Activated CD8-positive, alpha-beta memory T cell treated with anti-CD3 and anti-CD28 coated beads, Interleukin-2, amount 50 U/mL, for 24 hours (primary cell): ENCODE results near the gene VGF.
A peak's percentile ranks its signal among the peaks of the same experiment; 100 is the strongest.

Experiments
- DNase-seq: peaks from one replicate; pipeline ENCODE4 v3.0.0-alpha.2; 2020; ENCODE audit errors: extremely low read depth

Gene VGF

GRCh38 chr7:101165958-101166647 lies 734 bp upstream of the VGF start:
- no peak for DNase-seq

- no peak for DNase-seq
These were observed 1.1 kb downstream of the VGF start for GRCh38 chr7:101164071-101164840.

GRCh38 chr7:101163279-101164070 lies 1.9 kb downstream of the VGF start:
- DNase-seq: no peak

- DNase-seq: no peak
These were observed 2.7 kb downstream of the VGF start for GRCh38 chr7:101162551-101163278.

GRCh38 chr7:101161692-101162471 lies 3.5 kb downstream of the VGF start:
- DNase-seq: no peak

GRCh38 chr7:101160910-101161309 lies 4.5 kb downstream of the VGF start:
- no peak for DNase-seq

GRCh38 chr7:101159696-101160674 lies 5.4 kb downstream of the VGF start:
- DNase-seq: no peak

GRCh38 chr7:101156866-101157589 lies 8.3 kb downstream of the VGF start:
- no peak for DNase-seq

- no peak for DNase-seq
These were observed 9.1 kb downstream of the VGF start for GRCh38 chr7:101156277-101156676.

- DNase-seq: no peak
These were observed 10.1 kb downstream of the VGF start for GRCh38 chr7:101155303-101155702.

GRCh38 chr7:101154693-101155102 lies 10.7 kb downstream of the VGF start:
- DNase-seq: no peak

GRCh38 chr7:101153969-101154692 lies 11.2 kb downstream of the VGF start, which contains the start of gene AP1S1:
Gene AP1S1, plus strand, starts transcription at chr7:101154476. Its CDS starts 39 bp downstream, at chr7:101154515.
- DNase-seq: peak; percentile 73

- DNase-seq: no peak
These were observed 13.3 kb downstream of the VGF start for GRCh38 chr7:101151908-101152651.

- no peak for DNase-seq
These were observed 24.5 kb downstream of the VGF start for GRCh38 chr7:101140746-101141382.

- DNase-seq: no peak
These were observed 25.1 kb downstream of the VGF start for GRCh38 chr7:101140339-101140699.

GRCh38 chr7:101138213-101138870 lies 27.0 kb downstream of the VGF start:
- peak; percentile 84 for DNase-seq
